GM18498 (cell line): ENCODE measurements around the gene MICAL3.

ENCODE experiments used
- ATAC-seq: cut with Tn5 transposase; IDR thresholded peaks from one replicate; pipeline ENCODE4 v1.9.1; 2021; ENCODE audit warnings: mild to moderate bottlenecking, moderate library complexity; ENCODE audit not compliant: unreplicated experiment

Gene MICAL3

DNA sequence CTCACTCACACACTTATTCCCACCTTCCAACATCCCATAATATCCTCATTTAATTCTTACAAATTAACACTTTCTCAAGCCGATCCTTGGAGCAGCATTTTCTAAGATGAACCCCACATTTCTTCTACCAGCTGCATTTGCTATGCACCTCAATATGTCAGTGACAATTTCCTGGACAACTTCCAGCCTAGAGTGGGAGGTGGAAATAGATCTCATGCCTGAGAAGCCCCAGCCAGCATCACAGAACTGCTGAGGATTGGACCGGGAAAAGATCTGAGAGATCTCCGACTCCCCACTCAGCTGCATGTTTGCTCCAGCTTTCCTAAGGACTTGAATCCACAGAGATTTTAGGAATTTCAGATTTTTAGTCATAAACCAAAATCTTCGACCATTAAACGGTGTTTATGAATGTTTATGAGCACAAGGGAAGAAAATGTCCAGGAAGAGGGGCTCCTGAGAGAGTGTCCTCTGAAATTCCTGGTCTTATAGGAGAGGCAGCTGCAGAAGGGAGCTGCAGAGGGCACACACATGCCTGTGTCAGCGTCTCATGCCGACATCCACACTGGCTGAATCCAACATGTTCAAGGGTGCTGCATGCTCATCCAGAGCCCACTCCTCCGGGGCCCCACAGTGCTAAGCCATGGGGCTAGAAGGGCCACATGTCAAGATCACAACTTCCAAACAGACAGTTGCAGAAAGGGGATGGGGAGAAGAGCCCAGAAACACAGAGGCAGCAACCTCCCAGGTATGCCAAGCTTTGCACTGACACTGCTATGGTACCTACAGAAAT is 68.6 kb downstream of the MICAL3 start:
- no peak for ATAC-seq

DNA sequence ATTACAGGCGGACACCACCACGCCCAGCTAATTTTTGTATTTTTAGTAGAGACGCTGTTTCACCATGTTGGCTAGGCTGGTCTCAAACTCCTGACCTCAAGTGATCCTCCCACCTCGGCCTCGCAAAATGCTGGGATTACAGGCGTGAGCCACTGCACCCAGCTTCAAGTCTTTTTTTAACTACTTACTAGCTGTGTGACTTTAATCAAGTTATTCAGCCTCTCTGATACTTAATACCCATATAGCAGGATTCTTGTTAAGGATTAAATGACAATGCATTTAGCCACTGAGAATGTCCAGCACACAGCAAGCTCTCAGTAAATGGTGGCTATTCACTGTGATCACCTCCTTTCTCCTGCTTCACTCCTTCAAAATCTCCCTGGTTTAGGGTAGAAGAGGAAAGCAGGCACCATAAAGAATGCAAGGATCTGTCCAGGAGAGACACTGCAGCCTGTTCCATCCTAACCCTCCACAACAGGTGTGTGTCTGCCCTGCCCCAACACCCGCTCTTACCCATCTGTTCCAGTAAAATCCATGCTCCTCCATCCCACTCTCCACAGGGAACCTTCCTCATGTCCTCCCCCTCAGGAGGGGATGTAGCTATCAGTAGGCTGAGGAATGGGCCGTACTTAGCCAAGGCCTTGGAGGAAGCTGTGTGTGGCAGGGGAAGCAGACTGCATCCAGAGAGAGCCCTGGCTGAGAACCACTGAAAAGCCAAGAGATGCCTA is 69.3 kb downstream of the MICAL3 start:
- no peak for ATAC-seq

DNA sequence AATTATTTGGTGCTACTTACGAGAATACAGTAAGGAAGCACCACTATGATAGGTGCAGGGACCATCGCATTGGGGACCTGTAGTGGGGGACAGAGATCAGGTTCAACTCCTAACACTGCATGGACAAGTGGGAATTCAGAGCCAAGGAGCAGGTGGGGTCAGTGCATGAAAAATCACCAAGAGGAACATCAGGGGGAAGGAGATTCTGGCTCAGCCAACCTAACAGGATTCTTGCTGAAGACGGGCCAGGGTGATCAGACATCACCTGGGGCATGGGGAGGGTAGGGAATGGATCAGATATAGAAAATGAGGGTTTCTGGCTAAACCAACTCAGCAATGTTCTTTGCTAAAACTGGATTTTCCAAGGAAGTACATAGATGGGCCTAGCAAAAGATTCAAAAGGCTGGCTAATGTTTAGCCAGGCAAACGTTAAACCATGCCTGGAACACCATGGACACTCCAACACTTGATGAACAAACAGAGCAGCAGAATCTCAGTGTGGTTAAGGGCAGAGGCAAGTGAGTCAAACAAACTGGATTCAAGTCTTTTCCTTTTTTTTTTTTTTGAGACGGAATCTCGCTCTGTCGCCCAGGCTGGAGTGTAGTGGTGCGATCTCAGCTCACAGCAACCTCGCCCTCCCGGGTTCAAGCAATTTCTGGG is 70.0 kb downstream of the MICAL3 start:
- ATAC-seq, result no peak

DNA sequence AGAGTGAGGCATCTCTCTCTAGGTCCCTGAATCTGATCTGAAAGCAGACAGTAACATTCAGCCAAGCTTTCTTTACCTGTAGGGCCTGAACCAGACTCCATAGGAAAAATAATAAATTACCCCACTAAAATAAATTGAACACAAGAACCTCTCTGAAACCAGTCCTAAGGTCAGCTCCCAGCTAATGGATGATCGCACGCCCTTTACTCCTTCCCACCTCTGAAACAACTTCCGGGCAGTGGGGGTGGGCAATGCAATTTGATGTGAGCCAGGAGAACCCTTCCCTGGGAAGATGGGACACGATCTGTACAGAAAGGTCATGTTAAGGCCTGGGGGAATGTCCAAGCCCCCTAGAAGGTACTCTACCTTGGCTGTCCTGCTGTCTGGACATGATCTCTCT is 71.2 kb downstream of the MICAL3 start:
- ATAC-seq, result no peak

GRCh38 chr22:17952273-17952801 is 72.0 kb downstream of the MICAL3 start:
- no peak for ATAC-seq

GRCh38 chr22:17951315-17951714 is 73.0 kb downstream of the MICAL3 start:
- ATAC-seq, result no peak

DNA sequence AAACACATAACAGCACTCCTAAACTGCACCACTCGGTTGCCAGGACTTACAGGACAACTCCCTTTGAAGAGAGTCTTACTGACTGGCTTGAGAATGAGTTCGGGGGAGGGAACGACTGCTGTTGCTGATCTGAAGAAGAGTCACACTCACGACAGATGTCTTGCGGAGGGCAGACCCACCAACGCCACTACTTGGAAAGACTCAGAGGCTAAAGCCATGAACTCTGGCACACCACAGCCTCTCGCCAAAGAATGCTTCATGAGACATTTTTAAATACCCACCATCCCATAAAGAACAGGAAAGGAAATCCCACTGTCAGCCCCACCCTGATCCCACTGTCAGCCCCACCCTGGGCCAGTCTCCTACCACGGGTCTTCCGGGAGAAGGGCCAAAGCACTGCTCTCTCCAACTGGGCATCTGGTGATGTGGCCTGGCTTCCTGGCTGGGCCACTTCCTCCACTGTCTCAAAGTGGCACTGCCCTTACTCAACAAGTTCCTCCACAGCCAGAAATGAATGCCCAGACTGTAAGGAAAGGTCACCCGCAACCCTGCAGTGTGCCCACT is 73.6 kb downstream of the MICAL3 start:
- ATAC-seq, result no peak

DNA sequence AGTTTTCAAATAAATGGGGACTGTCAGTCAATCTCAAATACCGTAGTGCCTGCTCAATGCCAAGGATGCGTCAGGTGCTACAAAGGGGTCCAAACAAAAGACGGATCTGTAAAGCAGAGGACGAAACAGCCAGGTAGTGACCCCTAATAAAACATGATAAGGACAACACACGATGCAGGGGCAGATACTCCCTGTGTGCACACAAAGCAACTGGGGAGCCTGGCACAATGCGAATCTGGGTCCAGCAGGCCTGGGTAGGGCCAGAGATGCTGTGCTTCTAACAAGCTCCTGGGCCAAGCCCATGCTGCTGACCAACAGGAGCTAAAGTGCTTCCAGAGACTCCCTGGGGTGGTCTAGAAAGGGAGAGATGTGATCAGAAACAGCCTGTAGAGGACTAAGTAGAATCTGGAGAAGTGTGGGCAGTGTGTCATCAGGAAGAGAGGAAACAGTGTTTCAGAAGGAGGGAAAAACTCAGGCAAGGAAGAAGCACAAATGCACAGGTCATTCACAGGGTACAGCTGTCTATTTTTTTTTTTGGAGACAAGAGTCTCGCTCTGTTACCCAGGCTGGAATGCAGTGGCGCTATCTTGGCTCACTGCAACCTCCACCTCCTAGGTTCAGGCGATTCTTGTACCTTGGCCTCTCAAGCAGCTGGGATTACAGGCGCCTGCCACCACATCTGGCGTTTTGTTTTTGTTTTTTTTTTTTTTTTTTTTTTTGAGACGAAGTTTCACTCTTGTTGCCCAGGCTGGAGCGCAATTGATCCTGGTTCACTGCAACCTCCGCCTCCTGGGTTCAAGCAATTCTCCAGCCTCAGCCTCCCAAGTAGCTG is 74.5 kb downstream of the MICAL3 start:
- ATAC-seq, result no peak

DNA sequence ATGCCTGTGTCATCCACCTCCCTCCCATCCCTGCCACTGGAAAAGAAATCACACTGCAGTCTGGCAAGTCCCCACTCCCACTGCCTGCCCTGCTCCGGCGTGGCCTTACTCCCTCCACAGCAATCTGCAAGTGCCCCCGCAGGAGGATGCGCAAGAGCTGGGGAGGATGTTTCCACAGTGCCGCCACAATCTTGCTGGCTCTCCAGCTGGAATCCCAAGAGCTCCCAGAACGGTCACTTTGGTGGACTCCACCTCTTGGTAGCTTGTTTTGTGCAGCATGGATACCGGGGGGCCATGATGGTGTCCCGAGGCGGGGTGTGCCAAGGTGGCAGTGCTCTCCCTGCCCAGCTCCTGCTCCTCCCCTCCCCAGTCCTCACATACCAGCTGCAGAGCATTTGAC is 76.3 kb downstream of the MICAL3 start:
- no peak for ATAC-seq

DNA sequence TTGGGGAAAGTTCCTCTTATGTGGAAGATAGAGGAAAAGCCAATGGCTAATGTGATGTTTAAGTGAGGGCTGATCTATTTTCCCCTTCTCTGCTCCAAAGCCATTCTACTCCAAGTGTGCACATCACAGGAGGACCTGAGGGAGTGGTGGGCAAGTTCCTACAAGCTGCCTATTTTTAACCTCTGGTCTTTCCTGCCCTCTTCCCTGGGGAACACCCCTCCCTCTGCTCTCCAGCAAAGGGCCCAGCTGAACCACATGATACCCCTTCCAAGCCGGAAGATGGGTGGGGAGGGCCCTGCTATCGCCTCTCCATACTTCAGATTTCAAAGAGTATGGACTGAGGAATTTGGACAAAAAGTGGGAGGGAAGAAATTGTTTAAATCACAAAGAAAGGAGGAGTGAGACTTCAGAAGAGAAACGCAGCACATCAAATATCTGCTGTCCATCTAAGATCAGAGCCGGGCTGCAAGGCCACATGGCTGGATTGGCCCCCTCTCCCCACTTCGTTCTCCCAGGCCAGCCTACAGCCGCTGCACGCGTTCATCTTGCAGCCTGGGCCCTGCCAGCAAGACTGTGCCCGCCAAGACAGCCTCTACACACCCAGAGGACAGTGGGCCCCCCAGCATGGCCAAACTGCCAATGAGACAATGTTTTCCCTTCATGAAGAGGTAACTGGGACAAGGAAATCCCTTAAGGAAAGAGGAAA is 77.5 kb downstream of the MICAL3 start:
- no peak for ATAC-seq

GRCh38 chr22:17945888-17946648 is 78.3 kb downstream of the MICAL3 start:
- ATAC-seq, result no peak

DNA sequence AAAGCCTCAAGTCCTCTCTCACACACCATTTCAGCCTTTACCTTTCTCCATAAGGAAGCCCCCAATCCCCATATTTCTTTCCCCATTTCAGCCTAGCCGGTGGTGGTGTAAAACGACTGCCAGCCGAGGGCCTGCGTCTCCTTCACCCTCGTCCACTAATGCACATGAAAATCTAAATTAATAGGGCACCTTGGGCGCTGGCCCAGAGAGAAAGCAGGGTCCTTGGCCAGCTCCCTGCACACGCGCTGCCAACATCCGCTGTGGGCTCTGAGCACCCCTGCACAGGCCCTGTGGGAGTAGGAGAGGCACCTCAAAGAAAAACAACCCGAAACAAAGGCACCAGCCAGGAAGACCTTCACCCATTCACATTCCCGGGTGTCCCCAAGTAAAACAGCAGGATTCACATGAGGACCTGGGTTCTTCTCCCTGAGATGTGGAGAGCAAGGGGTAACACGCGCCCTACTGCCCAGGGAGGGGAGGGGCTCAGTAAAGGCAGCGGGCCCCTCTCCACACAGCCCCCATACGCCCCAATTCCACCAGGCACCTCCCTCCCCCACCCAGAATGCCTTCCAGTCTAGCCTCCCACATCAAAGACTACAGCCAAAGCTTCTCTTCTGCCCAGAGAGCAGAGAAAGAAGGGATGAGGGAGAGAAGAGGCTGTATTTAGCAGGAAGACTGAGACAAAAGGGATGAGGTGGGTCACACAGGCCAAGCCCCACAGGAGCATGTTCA is 79.0 kb downstream of the MICAL3 start:
- no peak for ATAC-seq

DNA sequence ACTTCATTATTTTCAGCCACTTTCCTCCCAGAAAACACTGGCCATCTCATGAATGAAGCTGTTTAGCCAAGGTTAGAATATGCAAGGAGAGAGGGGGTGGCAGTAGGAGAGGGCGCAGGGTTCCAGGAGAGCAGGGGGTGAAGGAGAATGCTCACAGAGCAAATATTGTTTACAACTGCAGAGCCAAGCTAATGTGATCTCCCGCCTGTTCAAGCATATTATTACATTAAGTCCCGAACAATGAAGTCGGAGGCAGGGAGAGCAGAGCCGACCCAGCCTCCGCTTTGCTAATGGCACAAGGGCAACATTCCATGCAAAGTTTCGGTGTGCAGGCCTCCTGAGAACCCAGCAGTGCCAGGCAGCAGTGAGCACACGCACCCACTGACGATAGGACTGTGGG is 80.1 kb downstream of the MICAL3 start:
- no peak for ATAC-seq

GRCh38 chr22:17943533-17944249 is 80.7 kb downstream of the MICAL3 start:
- no peak for ATAC-seq

DNA sequence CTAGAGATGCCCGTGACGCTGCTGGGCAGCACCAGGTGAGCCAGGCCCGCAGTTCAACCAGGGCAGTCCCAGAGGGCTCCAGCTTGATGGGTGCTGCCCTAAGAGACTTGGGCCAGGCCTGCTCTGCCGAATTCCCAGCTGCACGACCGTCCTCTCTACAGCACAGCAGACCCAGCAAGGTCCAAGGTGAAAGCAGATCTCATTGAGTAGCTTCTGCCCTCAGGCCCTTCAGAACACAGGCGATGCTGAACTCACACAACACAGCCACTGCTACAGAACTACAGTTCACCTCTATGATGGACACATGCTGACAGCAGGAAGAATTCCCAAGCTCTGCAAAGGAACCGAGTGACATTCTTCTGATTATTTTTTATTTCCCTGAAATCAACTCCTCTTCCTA is 81.6 kb downstream of the MICAL3 start:
- ATAC-seq, result no peak

GRCh38 chr22:17941471-17942406 is 82.6 kb downstream of the MICAL3 start:
- ATAC-seq, result no peak

DNA sequence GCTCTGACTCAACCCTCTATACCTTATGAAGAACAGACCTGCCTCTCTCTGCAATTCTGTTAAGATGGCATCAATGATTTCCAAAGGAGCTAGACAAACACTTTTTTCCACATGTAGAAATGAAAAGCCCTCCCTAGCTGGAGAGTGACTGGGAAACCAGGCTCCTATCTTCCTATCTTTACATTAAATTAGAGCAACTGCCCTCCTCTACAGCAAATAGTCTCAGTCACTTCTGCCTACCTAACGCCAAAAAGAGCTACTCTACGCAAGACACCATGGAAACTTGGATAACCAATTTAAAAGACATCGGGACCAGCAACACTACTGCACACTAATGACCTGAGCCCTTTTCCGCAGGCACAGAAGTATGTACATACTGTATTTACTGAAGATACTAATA is 84.8 kb downstream of the MICAL3 start:
- ATAC-seq, result no peak
